GM08714 (cell line): ENCODE data around the gene GPR89A.
"Not testable (repeated sequence)": the region's sequence is repeated elsewhere in the genome, so short reads cannot be mapped to it uniquely, and the experiment has no call there.

ENCODE experiments used
- H3K4me3 ChIP-seq: fragments of 200-500 bp; sonication (Bioruptor generic); 2 replicates; pipeline ENCODE4 v1.5.1; 2014; ENCODE audit warnings: mild to moderate bottlenecking, low read length, inconsistent platforms
- ZNF274 ChIP-seq: IDR thresholded peaks from 2 replicates; pipeline ENCODE4 v1.6.1; 2012; ENCODE audit warnings: mild to moderate bottlenecking, low read depth, low read length

The GPR89A gene

GRCh38 chr1:145707183-145707867 is 99.5 kb downstream of the GPR89A start, which contains the start of gene PDZK1:
PDZK1 (minus strand) TSS chr1:145707368; CDS start chr1:145688021, 19,347 bp downstream.
- TF ChIP-seq ZNF274, result no peak
- H3K4me3 ChIP-seq, result no peak within 1 kb of the TSS

- TF ChIP-seq ZNF274, result no peak
- no peak overlapping the region for H3K4me3 ChIP-seq
Measured at GRCh38 chr1:145708063-145708462, 100.3 kb downstream of the GPR89A start.

- no peak for TF ChIP-seq ZNF274
- no peak overlapping the region for H3K4me3 ChIP-seq
Measured at GRCh38 chr1:145710291-145711027, 102.7 kb downstream of the GPR89A start.

GRCh38 chr1:145711213-145711651 is 103.4 kb downstream of the GPR89A start:
- TF ChIP-seq ZNF274, result no peak
- no peak overlapping the region for H3K4me3 ChIP-seq

- no peak for TF ChIP-seq ZNF274
Measured at GRCh38 chr1:145714524-145715111, 106.8 kb downstream of the GPR89A start.

GRCh38 chr1:145716641-145717345 is 109.0 kb downstream of the GPR89A start:
- no peak for TF ChIP-seq ZNF274
- no peak overlapping the region for H3K4me3 ChIP-seq

More at GRCh38 chr1:145714524-145715111, 106.8 kb downstream of the GPR89A start:
- no peak overlapping the region for H3K4me3 ChIP-seq

- H3K4me3 ChIP-seq, result no peak overlapping the region
- TF ChIP-seq ZNF274, result no peak
Measured at GRCh38 chr1:145717833-145718232, 110.0 kb downstream of the GPR89A start.

GRCh38 chr1:145718465-145718864 is 110.7 kb downstream of the GPR89A start:
- not testable (repeated sequence) for H3K4me3 ChIP-seq

- TF ChIP-seq ZNF274, result no peak
- no peak within 1 kb of the TSS for H3K4me3 ChIP-seq
Measured at GRCh38 chr1:145719230-145720079, 111.7 kb downstream of the GPR89A start, which contains the start of gene CD160. CD160 (plus strand) TSS chr1:145719499; CDS start chr1:145728328, 8,829 bp downstream.
